ENCODE results near the gene HOATZ.

GRCh38 chr11:111549196-111549868 lies 34.8 kb downstream of the HOATZ start:
- TF ChIP-seq GATA3 (IDR thresholded peaks at IDR 0.05; ENCODE audit: low read depth, low read length) (peak; percentile 87), GATA2 (IDR thresholded peaks at IDR 0.05; ENCODE audit: low read depth, low read length) (peak; percentile 86)

Measured in SH-SY5Y (cell line).